Measurements from ENCODE around the gene KRI1.

The KRI1 gene

DNA sequence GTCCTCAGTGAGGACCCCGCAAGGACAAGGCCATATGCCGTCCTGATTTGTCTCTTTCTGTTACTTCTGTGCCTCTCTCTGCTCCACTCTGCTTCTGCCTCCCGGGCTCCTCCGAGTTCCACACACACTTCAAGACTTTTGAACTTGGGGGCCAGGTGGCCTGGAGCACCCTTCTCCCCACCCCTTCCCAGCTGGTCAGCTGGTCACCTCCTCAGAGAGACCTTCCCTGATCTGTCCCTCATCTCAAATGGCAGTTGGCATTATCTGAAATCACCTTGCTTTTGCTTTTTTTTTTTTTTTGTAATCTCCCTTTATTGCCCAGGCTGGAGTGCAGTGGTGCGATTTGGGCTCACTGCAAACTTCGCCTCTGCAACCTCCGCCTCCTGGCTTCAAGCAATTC, 46.4 kb downstream of the KRI1 start:
- DNase-seq, result no peak

DNA sequence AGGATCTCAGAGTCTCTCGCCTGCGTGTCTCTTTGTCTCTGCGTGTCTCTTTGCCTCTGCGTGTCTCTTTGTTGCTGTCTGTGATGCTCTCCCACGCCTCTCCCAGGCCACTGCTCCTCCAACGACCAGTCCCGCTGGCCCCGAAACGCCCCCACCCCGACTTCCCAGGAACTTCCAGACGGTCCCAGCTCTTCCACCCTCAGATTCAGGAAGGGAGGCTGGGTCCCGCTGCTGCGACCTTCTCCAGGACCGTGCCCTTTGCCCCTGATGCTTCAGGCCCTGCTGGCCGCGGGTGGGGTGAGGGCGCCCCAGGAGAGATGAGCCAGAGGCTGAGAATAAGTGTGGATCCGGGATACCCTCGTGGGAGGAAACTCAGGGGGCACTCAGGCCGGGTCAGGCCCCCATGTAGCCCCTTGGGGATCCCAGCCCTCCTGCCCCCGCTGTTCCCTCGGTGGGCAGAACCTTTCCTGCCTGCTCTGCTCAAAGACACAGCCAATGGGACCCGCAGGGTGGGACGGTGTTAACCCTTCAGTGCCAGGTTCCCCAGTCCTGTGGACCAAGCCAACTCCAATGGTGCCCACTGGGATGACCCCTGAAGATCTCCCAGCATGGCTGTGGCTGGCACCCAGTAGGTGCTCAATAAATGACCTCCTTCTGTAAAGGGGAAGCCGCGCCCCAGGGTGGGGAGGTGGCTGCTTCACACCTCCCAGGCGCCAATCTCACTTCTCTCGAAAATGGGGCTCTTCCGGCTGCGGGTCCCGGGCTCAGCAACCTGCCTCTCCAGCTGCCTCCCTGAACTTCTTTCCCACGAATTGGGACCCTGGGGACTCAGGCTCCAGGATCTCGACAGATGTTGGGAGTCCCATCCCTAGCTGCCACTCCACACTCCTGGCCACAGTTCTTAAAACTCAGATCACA, 47.1 kb downstream of the KRI1 start:
- DNase-seq, result peak in 11 of 58 donors; percentile 9 to 61 (median 35)

DNA sequence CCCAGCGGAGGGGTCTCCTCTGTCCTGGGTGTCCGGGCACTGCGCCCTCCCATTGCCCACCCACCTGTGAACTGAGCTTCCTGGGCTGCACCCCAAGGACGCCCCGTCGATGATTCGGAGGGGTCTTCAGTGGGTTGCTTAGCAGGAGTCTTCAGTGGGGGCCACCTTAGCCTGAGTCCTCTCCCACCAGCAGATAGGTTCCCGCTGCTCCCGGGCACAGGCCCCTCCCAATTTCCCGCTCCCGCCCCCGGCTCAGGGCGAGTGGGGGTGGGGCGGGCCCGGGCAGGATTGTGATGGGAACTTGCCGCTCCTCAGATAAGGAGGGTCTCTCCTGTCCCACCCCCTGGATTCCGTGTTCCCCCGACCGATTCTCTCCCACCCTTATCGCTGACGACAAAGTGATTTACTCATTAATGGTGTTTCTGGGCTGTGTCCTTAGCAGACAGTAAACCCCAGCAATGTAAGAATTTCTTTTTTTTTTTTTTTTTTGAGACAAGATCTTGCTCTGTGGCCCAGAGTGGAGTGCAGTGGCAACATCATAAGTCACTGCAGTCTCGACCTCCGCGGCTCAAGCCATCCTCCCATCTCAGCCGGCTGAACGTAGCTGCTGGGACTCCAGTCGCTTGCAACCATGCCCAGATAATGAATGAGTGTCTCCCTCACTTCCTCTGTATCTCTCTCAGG, 47.9 kb downstream of the KRI1 start:
- DNase-seq, result peak in 33 of 58 donors; percentile 13 to 89 (median 64)

DNA sequence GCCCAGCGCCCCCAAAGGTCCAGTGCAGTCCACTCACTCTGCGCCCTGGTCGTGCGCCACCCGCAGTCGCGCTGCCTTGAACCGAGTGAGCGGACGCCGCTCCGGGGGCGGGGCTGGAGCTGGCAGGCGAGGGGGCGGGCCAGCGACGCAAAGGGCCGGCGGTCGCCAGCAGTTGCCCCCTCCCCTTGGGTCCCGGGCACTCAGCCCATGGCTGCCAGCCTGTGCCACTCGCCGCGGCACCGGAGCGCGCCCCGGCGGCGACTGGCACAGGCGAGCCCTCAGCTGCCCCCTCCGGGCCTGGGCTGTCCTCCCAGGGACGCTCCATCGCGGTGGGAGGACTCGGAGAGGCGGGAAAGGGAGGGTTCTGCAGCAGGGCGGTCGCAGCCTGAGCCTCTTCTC, 48.5 kb downstream of the KRI1 start, which contains the start of gene S1PR5:
Gene S1PR5 (minus strand): TSS at position 87 of the 399 bp plus-strand sequence. CDS start 2,436 bp downstream, outside the sequence.
- peak in 55 of 58 donors; percentile 16 to 95 (median 78) for DNase-seq

DNA sequence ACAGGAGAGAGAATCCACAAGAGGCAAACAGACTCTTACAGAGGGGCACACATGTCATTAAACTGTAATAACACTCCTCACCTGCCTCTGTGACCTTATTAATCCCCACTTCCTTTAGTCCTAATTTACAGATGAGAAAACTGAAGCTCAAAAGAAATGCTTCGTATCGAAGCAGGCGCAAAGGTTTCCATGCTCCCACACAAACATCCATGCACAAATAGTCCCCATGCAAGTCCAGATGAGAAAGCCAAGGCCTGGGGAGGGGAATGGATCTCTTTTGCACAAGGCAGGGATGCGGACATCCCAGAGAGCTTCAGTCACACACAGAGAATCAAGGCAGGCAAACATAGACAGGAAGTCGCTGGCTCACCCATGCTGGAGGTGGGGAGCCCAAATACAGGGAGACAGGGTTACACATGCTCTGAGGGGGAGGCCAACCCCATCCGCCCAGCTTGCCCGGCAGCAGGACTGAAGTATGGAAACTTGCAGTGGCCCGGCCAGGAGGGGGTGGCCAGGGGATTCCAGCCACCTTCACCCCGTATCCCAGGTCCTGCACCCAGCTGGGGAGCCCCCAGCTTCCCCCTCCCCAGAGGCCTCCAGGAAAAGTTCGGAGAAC, 49.0 kb downstream of the KRI1 start:
- DNase-seq, result peak in 3 of 58 donors; percentile 32 to 45 (median 45)

DNA sequence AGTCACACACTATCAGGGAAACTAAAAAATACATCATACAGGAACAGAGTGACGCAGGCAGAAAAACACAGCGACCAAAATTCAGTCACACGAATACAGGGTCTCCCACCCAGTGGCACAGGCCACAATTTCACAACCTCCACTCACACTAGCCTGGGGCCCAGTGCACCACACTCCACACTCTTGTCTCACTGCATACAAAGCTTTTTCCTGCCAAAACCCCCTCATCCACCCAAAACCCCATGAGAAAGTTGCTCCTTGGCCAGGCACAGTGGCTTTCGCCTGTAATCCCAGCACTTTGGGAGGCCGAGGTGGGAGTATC, 49.8 kb downstream of the KRI1 start:
- peak in 1 of 58 donors; percentile 43 for DNase-seq

DNA sequence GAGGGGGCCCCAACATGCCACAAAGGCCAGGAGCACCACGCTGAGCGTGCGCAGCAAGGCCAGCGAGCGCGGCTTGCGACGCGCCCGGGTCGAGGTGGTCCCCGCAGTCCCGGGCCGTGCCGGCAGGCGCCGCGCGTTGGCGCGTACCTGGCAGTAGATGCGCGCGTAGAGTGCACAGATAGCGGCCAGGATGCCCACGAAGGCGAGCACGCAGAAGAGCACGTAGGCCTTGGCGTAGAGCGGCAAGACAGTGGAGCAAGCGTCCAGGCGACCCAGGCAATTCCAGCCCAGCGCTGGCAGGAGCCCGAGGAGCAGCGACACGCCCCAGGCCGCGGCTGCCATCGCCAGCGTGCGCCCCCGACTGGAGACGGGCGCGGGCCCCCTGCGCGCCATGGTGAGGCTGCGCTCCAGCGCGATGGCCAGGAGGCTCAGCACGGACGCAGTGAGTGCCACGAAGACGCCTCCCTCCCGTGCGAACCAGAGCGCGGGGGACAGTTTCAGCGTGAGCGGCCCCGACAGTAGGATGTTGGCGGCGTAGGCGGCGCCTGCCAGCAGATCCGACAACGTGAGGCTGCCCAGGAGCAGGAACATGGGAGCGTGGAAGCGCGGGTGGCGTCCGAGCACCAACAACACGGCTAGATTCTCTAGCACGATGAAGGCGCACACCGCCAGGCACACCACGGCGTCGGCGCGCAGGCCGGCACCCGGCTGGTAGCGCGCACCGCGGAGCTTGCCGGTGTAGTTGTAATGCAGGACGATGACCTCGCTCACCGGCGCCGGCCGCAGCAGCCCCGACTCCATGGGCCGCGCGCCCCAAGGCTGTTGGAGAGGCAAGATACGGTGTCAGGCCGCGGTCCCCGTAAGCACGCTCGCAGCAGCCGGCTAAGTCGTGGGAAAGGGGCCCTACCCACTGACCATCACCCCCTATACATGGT, 51.3 kb downstream of the KRI1 start:
- peak in 3 of 58 donors; percentile 13 to 22 (median 21) for DNase-seq

DNA sequence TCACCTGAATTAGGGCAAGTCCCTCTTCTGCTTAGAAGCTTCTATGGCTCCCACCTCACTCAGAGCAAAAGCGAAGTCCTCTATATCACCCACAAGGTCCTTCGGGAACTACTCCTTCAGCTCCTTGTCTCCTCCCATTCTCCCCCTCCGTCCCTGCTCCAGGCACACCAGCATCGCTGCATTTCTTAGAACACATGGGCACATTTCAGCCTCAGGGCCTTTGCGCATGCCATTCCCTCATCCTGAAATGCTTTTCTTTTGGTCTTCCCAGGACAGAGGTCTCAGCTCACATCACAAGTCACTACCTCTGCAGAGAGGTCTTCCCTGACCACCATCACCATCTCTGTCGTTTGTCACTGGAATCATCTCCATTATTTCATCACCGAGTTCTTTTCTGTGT, 52.6 kb downstream of the KRI1 start:
- DNase-seq, result no peak

DNA sequence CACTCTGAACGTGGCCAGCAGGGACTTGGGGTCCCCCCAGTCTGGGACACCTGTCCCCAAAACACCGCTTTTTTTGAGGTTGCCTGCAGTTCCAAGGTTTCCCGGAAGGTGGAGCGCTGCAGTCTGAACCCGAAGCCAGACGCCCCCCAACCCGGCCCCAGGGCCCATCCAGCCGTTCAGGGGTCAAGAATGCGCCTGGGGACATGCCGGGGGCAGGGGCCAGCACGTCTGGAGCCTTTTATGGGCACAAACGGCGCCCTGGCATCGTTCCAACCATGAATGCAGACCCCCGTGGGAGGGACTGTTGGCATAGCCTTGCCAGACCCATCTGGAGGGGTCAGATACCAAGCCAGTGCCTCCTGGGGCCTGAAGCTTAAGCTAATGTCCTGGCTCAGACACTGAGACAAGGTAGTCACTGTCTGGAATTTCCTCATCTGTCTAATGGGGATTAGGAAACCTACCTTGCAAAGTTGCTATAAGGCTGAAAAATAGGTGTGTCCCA, 55.5 kb downstream of the KRI1 start:
- no peak for DNase-seq

DNA sequence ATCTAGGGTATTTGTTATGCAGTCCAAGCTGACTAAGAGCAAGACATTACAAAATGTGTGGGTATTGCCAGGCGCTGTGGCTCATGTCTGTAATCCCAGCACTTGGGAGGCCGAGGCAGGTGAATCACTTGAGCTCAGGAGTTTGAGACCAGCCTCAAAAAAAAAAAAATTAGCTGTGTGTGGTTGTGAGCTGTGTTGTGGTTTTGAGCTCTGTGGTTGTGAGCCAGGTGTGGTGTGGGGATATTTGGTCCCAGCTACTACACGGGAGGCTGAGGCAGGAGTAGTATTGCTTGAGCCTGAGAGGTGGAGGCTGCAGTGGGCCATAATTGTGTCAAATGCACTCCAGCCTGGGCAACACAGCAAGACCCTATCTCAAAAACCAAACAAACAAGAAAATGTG, 57.1 kb downstream of the KRI1 start:
- no peak for DNase-seq

DNA sequence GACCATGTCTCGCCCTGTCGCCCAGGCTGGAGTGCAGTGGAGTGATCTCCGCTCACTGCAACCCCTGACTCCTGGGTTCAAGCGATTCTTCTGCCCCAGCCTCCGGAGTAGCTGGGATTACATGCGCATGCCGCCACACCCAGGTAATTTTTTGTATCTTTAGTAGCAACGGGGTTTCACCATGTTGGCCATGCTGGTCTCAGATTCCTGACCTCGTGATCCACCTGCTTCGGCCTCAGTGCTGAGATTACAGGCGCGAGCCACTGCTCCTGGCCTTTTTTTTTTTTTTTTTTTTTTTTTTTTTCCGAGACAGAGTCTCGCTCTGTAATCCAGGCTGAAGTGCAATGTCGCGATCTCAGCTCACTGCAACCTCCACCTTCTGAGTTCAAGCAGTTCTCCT, 57.8 kb downstream of the KRI1 start:
- DNase-seq, result no peak

DNA sequence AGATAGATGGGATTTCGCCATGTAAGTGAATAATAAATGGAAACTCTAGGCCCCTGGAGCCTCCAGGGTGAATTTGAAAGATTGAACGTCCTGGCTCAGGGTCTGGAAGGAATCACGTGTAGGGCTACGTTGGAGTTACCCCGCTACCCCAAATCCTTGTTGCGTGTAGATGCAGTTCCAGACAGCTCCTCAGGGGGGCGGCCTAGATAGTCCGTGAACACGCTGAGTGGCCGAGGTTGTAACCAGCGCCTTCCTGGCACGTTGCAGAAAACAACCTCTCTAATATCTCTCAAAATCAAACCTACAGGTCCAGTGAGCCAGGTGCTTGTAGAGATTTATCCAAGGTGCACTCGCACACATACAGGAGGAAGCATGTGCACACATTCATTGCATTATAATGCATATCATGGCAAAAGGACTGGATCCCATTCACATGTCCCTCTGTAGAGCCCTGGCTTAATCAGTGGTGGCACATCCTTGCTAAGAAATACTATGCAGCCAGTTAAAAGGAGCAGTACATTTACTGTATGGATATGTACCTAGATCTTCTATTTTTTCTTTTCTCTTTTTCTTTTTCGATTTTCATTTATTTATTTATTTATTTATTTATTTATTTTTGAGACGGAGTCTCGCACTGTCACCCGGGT, 60.1 kb downstream of the KRI1 start:
- peak in 38 of 58 donors; percentile 3 to 70 (median 31) for DNase-seq
